GM12878 (cell line): ENCODE results near the gene TMUB1. TPM values are rescaled to one million over a fixed set of nuclear protein-coding genes. Genes with fewer than 3 reads are reported as not detected.

Experiments used
- CREM ChIP-seq: IDR thresholded peaks from 2 replicates; pipeline ENCODE4 v1.6.1; 2014; ENCODE audit warnings: antibody characterized with exemption, low read depth
- ESRRA ChIP-seq: IDR thresholded peaks from 2 replicates; pipeline ENCODE4 v1.6.1; 2012; ENCODE audit warnings: mild to moderate bottlenecking, low read length, improper control_type of control experiment
- ETV6 ChIP-seq, 2 experiments: fragments of 450-650 bp in 1 of 2; IDR thresholded peaks in 1 of 2; conservative IDR thresholded peaks in 1 of 2; 2 replicates each; pipeline ENCODE4 v1.6.1; 2014; ENCODE audit warnings: antibody characterized with exemption in 1 of 2, borderline replicate concordance in 1 of 2, low read depth in 1 of 2, mild to moderate bottlenecking in 1 of 2, moderate library complexity in 1 of 2
- FOXK2 ChIP-seq: fragments of 450-650 bp; IDR thresholded peaks from 2 replicates; pipeline ENCODE4 v1.6.1; 2017; ENCODE audit warnings: mild to moderate bottlenecking, moderate library complexity
- MXI1 ChIP-seq: fragments of 150-350 bp; IDR thresholded peaks from 2 replicates; pipeline ENCODE4 v1.6.1; 2011; ENCODE audit warnings: low read depth, mild to moderate bottlenecking, inconsistent platforms, low read length, improper control_type of control experiment
- NFYA ChIP-seq: IDR thresholded peaks from 2 replicates; pipeline ENCODE4 v1.6.1; 2011; ENCODE audit warnings: low read depth, mild to moderate bottlenecking, low read length, improper control_type of control experiment, borderline replicate concordance
- PAX8 ChIP-seq: fragments of 450-650 bp; IDR thresholded peaks from 2 replicates; pipeline ENCODE4 v1.6.1; 2017; ENCODE audit warnings: mild to moderate bottlenecking, moderate library complexity
- RAD51 ChIP-seq: fragments of 450-650 bp; IDR thresholded peaks from 2 replicates; pipeline ENCODE4 v1.6.1; 2016; ENCODE audit warnings: moderate library complexity, mild to moderate bottlenecking, inconsistent platforms
- YBX1 ChIP-seq: fragments of 450-650 bp; IDR thresholded peaks from 2 replicates; pipeline ENCODE4 v1.6.1; 2016; ENCODE audit warnings: antibody characterized with exemption
- ZNF217 ChIP-seq: fragments of 450-650 bp; IDR thresholded peaks from 2 replicates; pipeline ENCODE4 v1.6.1; 2017; ENCODE audit warnings: antibody characterized with exemption, mild to moderate bottlenecking
- polyA plus RNA-seq, 11 experiments: library from polyadenylated mRNA; depleted of rRNA in 4 of 11; unstranded in 6 of 11; stranded (reverse) in 5 of 11; fragments of >200 nt; fragmentation: Nextera tagmentation in 4 of 11; fragmentation: Illumina TruSeq in 1 of 11; extraction: Ambion mirVana in 4 of 11; extraction: Trizol in 1 of 11; gene quantifications; 1 replicate in 1 of 11; 2 replicates in 10 of 11; pipeline versions ENCODE4 v1.2.1 to v1.2.3, GENCODE V29; 2011 to 2016; ENCODE audit warnings: inconsistent platforms in 2 of 11, missing spikeins in 2 of 11, low read depth in 1 of 11
- total RNA-seq, 4 experiments: library from RNA; depleted of rRNA in 3 of 4; stranded (reverse); fragments of >200 nt in 3 of 4; fragmentation: Illumina TruSeq in 1 of 4; extraction: Trizol in 1 of 4; gene quantifications; 2 replicates each; pipeline versions ENCODE4 v1.2.1 to v1.2.3, GENCODE V29; 2013 to 2021
- TF ChIP-seq, protein P1 (sequence below), 3 experiments: IDR thresholded peaks in 2 of 3; conservative IDR thresholded peaks in 1 of 3; 2 replicates each; pipeline ENCODE4 v1.5.1; 2011; ENCODE audit warnings: low read depth in 3 of 3, low read length in 3 of 3, mild to moderate bottlenecking in 3 of 3, control low read depth in 2 of 3, moderate library complexity in 2 of 3, inconsistent platforms in 1 of 3, mixed read lengths in 1 of 3; ENCODE audit not compliant: control insufficient read depth in 2 of 3, insufficient read depth in 1 of 3; ENCODE audit errors: extremely low read depth in 1 of 3
- TF ChIP-seq, protein P2 (sequence below): fragments of 450-650 bp; IDR thresholded peaks from 2 replicates; pipeline ENCODE4 v1.6.1; 2017; ENCODE audit warnings: mild to moderate bottlenecking, low read depth, inconsistent platforms; ENCODE audit not compliant: poor library complexity, severe bottlenecking
- TF ChIP-seq, protein P3 (sequence below): IDR thresholded peaks from 2 replicates; pipeline ENCODE4 v1.6.1; 2012; ENCODE audit warnings: low read depth, low read length, improper control_type of control experiment
- TF ChIP-seq, protein P4 (sequence below): IDR thresholded peaks from 2 replicates; pipeline ENCODE4 v1.6.1; 2012; ENCODE audit warnings: low read depth, low read length, improper control_type of control experiment
- TF ChIP-seq, protein P5 (sequence below): fragments of 450-650 bp; IDR thresholded peaks from 2 replicates; pipeline ENCODE4 v1.6.1; 2017; ENCODE audit warnings: antibody characterized with exemption, mild to moderate bottlenecking, moderate library complexity

TMUB1 gene
- total and polyA plus RNA-seq, 10 of the 15 experiments (the other 5 are each of a cell fraction or from before 2014, with no cell fraction given): 0.27 to 79.5 (median 41.3) TPM; not detected in 1

DNA sequence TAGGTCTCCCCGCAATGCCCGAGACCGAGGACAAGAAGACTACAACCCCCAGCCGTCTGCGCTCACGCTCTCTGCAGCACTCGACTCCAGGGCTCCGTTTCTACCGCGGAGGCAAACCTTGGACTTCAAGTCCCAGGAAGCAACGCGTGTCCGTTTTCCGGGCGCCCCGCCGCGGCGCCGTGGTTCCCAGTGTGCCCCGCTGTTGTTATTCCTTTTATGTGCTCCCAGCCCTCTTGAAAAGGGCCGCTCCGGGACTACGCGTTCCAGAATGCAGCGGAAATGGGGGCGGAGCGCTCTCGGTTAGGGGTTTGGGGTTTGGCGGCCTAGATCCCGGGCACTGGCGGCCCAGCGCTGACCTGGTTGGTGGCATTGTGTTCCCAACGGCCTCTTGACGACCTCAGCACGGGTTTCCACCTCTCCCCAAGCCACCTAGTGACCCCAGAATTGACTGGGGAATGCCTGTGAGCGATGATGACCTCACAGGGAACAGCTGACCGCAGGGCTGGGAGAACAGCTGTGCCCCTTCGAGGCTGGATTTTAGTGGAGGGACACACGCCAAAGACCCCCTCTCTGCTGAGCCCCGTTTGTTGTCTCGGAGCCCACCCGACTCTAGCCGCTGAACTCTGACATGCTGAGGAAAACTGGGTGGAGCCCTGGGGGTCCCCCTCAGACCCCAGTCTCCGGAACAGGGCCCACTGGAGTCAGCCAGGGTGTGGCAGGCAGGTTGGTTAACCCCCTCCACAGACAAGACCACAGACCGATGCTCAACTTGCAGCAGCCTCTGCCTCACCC is 25.1 kb downstream of the TMUB1 start (continued):
- TF ChIP-seq RAD51 (no peak), MXI1 (peak; percentile 69), PAX8 (no peak), FOXK2 (peak; percentile 66; the same call in 1 of the 2 replicates), NFYA (no peak), ESRRA (no peak), ETV6 (conservative IDR thresholded peaks at IDR 0.05 in 1 of 2, IDR thresholded peaks at IDR 0.05 in 1 of 2; ENCODE audit: borderline replicate concordance in 1 of 2, low read depth in 1 of 2) (no peak), YBX1 (no peak), ZNF217 (no peak), CREM (peak; percentile 94)
- TF ChIP-seq, protein P1, sequence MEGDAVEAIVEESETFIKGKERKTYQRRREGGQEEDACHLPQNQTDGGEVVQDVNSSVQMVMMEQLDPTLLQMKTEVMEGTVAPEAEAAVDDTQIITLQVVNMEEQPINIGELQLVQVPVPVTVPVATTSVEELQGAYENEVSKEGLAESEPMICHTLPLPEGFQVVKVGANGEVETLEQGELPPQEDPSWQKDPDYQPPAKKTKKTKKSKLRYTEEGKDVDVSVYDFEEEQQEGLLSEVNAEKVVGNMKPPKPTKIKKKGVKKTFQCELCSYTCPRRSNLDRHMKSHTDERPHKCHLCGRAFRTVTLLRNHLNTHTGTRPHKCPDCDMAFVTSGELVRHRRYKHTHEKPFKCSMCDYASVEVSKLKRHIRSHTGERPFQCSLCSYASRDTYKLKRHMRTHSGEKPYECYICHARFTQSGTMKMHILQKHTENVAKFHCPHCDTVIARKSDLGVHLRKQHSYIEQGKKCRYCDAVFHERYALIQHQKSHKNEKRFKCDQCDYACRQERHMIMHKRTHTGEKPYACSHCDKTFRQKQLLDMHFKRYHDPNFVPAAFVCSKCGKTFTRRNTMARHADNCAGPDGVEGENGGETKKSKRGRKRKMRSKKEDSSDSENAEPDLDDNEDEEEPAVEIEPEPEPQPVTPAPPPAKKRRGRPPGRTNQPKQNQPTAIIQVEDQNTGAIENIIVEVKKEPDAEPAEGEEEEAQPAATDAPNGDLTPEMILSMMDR (IDR thresholded peaks at IDR 0.05 in 2 of 3, conservative IDR thresholded peaks at IDR 0.05 in 1 of 3; ENCODE audit: control insufficient read depth in 2 of 3, extremely low read depth in 1 of 3, insufficient read depth in 1 of 3, low read depth in 3 of 3, low read length in 3 of 3): no peak
- TF ChIP-seq, protein P2, sequence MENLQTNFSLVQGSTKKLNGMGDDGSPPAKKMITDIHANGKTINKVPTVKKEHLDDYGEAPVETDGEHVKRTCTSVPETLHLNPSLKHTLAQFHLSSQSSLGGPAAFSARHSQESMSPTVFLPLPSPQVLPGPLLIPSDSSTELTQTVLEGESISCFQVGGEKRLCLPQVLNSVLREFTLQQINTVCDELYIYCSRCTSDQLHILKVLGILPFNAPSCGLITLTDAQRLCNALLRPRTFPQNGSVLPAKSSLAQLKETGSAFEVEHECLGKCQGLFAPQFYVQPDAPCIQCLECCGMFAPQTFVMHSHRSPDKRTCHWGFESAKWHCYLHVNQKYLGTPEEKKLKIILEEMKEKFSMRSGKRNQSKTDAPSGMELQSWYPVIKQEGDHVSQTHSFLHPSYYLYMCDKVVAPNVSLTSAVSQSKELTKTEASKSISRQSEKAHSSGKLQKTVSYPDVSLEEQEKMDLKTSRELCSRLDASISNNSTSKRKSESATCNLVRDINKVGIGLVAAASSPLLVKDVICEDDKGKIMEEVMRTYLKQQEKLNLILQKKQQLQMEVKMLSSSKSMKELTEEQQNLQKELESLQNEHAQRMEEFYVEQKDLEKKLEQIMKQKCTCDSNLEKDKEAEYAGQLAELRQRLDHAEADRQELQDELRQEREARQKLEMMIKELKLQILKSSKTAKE: no peak
- TF ChIP-seq, protein P3, sequence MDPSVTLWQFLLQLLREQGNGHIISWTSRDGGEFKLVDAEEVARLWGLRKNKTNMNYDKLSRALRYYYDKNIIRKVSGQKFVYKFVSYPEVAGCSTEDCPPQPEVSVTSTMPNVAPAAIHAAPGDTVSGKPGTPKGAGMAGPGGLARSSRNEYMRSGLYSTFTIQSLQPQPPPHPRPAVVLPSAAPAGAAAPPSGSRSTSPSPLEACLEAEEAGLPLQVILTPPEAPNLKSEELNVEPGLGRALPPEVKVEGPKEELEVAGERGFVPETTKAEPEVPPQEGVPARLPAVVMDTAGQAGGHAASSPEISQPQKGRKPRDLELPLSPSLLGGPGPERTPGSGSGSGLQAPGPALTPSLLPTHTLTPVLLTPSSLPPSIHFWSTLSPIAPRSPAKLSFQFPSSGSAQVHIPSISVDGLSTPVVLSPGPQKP: peak; percentile 43; the same call in 1 of the 2 replicates
- TF ChIP-seq, protein P4, sequence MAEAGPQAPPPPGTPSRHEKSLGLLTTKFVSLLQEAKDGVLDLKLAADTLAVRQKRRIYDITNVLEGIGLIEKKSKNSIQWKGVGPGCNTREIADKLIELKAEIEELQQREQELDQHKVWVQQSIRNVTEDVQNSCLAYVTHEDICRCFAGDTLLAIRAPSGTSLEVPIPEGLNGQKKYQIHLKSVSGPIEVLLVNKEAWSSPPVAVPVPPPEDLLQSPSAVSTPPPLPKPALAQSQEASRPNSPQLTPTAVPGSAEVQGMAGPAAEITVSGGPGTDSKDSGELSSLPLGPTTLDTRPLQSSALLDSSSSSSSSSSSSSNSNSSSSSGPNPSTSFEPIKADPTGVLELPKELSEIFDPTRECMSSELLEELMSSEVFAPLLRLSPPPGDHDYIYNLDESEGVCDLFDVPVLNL: 0 out of 2 replicates have a peak, but pooled peaks have one; percentile 26
- TF ChIP-seq, protein P5, sequence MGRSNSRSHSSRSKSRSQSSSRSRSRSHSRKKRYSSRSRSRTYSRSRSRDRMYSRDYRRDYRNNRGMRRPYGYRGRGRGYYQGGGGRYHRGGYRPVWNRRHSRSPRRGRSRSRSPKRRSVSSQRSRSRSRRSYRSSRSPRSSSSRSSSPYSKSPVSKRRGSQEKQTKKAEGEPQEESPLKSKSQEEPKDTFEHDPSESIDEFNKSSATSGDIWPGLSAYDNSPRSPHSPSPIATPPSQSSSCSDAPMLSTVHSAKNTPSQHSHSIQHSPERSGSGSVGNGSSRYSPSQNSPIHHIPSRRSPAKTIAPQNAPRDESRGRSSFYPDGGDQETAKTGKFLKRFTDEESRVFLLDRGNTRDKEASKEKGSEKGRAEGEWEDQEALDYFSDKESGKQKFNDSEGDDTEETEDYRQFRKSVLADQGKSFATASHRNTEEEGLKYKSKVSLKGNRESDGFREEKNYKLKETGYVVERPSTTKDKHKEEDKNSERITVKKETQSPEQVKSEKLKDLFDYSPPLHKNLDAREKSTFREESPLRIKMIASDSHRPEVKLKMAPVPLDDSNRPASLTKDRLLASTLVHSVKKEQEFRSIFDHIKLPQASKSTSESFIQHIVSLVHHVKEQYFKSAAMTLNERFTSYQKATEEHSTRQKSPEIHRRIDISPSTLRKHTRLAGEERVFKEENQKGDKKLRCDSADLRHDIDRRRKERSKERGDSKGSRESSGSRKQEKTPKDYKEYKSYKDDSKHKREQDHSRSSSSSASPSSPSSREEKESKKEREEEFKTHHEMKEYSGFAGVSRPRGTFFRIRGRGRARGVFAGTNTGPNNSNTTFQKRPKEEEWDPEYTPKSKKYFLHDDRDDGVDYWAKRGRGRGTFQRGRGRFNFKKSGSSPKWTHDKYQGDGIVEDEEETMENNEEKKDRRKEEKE: no peak
